ENCODE results near the gene SGPL1.
A peak's percentile ranks its signal among the peaks of the same experiment; 100 is the strongest.
"Not testable (repeated sequence)": the region's sequence is repeated elsewhere in the genome, so short reads cannot be mapped to it uniquely, and the experiment has no call there.

The SGPL1 gene, protein sequence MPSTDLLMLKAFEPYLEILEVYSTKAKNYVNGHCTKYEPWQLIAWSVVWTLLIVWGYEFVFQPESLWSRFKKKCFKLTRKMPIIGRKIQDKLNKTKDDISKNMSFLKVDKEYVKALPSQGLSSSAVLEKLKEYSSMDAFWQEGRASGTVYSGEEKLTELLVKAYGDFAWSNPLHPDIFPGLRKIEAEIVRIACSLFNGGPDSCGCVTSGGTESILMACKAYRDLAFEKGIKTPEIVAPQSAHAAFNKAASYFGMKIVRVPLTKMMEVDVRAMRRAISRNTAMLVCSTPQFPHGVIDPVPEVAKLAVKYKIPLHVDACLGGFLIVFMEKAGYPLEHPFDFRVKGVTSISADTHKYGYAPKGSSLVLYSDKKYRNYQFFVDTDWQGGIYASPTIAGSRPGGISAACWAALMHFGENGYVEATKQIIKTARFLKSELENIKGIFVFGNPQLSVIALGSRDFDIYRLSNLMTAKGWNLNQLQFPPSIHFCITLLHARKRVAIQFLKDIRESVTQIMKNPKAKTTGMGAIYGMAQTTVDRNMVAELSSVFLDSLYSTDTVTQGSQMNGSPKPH

DNA sequence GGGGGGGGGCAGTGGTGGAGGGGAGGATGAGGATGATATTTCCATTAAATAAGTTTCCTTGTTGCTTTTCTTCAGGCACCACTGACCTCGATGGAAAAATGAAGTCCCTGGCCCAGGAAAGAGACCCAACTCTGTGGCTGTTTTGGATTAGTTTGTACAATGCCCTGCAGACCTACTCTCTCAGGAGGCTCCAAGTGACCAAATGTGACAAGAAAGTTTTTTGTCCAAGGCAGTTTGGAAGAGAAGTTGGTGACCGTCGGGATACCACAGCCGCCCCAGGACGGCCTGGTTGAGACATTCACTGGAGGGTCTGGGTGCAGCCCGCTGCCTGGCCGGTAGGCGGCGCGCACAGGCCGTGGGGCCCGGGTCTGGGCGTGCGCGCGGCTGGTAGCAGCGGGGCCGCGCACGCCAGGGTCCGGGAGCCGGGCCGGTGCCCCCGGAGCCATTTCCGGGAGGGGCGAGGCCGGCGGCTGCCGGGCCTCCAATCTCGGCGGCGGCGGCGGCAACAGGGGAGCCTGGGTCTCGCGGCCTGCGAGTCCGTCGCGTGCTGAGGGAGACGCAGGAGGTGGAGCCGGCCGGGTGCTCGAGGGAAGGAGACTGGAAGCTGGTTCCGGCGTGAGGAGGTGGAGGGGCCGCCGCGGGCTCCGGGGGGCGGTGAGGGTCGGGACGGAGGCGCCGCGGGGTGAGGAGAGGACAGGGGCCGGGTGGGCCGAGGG is at the start of gene SGPL1:
TSS of gene SGPL1 (plus strand) at position 445 of the 716 bp plus-strand sequence. CDS start 906 bp downstream, outside the sequence.
- peak; percentile 3 for DNase-seq

DNA sequence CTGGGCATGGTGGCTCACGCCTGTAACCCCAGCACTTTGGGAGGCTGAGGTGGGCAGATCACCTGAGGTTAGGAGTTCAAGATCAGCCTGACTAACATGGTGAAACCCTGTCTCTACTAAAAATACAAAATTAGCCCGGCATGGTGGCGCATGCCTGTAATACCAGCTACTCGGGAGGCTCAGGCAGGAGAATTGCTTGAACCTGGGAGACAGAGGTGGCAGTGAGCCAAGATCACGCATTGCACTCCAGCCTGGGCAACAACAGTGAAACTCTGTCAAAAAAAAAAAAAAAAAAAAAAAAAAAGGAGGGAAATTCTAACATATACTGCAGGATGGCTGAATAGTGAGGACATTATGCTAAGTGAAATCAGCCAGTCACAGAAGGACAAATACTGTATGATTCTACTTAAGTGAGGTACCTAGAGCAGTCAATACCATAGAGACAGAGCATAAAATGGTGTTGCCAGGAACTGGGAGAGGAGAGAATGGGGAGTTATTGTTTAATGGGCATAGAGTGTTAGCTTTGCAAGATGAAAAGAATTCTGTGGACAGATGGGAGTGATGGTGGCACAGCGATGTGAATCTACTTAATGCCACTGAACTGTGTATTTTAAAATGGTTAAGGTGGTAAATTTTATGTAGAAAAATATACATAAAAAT is 47.6 kb upstream of the SGPL1 start:
- DNase-seq: not testable (repeated sequence)

DNA sequence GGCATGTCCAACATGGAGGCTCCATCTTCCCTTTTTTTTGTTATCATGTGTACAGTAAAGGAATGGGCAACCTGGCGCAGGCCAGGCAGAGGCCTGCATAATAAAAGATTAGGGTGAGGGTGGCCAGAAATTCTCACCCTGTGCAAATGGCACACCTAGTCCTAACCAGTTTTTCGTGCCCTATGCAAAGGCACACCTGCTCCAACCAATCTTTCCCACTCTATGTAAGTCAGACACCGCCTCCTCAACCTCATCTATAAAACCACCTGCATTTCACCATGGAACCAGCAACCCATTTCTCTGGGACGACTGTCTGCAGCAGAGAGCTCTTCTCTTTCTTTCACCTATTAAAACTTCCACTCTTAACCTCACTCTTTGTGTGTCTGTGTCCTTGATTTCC is 46.6 kb upstream of the SGPL1 start:
- no peak for DNase-seq

DNA sequence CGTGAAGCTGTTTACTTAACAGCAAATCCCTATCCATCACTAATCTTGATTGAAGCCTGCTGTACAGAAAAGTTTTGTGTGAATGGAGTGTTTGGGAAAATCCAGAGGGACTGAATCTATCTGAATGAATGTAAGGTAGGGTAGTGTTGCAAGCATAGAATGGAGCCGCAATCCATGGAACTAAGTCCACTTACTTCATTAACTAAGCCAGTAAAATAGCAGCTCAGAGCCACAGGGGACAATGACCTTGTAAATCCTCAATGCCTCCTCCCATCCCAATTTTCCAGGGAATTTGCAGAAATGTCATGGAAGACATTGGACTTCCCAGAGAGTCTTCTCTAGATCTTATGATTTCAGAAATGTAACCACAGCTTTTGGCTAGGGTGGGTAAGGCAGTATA is 45.7 kb upstream of the SGPL1 start:
- DNase-seq: no peak

DNA sequence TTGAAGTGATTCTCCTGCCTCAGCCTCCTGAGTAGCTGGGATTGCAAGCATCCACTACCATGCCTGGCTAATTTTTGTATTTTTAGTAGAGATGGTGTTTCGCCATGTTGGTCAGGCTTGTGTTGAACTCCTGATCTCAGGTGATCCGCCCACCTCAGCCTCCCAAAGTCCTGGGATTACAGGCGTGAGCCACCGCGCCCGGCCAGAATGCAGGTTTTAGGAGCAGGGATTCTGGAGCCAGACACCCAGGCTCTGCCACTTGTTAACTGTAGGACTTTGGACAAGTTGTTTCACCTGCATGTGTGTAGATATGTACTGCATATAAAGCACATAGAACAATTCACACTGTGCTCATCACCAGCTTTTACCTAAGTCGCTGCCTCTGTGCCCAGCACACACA is 45.2 kb upstream of the SGPL1 start:
- DNase-seq: not testable (repeated sequence)

DNA sequence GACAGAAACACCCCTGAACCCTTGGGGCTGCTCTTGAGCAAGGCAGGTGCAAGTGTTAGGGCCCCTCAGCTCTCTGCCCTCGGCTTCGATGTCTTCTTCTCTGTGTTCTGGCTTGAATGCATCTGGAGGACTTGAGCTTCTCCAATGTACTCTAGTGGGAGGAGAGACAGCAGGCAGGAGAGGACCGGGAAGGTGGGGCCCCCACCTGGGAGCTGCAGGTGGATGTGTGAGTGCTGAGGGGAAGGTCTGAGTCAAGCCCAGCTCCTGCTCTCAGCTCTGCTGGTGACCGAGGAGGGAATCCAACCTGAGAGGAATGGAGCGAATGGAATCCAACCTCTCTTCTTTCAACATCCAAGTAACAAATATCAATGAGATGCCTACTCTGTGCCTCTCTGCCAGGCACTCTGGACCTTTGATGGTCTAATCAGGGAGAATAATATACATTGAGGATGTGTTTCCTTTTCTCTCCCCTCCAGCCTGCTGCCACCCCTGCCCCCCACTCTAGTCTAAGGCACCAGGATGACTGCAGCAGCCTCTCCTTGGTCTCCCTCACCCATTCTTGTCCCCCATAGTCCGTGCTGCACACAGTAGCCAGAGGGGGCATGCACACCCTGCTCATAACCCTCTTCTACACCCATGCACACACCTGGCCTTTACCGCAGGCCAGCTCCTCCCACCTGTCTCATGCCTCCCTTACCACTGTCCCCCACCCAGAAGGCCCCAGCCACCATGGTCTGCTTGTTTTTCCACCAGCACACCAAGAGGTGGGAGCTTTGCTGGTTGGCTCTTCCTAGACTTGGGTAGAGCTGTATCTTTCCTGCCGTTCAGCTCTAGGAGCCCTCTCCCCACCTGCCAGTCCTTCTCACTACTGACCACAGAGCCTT is 44.2 kb upstream of the SGPL1 start:
- DNase-seq: no peak

DNA sequence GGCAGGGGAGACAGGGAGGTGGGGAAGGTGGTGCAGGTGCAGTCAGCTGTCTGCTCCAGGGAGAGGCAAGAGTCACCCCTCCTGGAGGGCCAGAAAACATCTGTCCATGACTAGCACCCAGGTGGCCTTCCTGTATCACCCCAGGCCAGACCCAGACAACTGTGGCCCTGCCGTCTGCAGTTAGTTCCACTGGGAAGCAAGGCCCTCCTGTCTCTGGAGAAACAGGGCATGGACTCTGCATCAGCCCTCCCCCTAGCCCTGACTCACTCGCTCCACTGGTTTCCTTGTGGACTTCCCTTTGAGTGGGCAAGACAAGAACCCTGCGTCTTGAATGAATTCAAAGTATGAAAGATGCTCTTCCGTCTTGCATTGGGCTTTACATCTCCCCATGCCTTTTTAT is 43.1 kb upstream of the SGPL1 start:
- no peak for DNase-seq

DNA sequence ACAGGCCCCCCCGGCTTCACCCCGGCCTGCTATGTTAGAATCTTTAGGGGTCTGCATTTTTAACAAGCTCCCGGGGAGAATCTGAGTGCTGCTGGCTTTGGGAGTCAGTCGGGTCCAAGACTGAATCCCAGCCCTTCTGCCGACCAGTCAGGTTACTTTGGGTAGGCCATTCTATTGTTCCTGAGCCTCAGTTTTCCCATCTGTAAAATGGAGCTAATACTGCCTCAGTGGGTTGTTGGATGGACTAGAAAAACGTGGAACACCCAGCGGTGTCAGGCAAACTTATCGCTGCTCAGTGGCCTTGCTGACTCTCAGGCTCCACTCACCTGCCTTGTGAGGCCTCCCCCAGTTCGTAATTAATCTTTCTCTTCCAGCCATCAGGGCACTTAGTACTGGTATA is 42.3 kb upstream of the SGPL1 start:
- no peak for DNase-seq

DNA sequence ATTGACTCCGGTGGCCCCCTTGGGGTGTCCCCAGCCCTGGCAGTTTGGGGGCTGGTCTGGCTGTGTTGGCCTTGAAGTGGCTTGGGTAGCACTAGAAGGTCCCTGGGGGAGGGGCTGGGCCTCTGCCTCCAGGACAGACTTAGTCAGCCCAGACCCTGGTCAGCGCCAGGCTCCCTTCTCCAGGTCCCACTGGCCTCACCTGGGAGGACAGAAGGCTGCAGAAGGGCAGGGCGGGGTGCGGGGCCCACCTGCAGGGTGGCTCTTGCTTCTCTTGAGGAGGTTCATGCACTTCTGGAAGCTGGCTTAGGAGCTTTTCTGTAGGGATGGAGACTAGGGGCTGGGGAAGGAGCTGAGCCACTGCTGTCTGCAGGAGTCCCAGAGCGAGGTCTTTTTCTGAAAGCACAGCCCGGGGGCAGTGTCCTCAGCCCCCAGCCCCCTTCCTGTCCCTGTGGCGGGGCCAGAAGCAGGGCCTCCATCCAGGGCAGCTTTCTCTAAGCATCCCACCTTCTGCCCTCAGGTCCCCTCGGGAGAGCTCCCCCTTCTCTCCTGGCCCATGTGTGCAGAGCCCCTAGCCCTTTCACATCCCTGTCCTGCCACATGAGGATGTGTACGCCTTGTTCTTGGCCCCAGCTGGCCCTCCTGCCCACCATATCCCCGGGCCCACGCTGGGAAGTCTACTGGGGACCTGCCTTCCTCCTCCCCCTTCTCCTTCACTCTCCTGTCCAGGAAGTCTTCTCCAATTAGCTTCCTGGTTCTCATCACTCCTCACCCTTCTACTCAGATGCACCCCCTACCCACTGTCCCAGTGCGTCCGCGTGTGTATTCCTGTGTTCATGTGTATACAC is 41.6 kb upstream of the SGPL1 start:
- no peak for DNase-seq

DNA sequence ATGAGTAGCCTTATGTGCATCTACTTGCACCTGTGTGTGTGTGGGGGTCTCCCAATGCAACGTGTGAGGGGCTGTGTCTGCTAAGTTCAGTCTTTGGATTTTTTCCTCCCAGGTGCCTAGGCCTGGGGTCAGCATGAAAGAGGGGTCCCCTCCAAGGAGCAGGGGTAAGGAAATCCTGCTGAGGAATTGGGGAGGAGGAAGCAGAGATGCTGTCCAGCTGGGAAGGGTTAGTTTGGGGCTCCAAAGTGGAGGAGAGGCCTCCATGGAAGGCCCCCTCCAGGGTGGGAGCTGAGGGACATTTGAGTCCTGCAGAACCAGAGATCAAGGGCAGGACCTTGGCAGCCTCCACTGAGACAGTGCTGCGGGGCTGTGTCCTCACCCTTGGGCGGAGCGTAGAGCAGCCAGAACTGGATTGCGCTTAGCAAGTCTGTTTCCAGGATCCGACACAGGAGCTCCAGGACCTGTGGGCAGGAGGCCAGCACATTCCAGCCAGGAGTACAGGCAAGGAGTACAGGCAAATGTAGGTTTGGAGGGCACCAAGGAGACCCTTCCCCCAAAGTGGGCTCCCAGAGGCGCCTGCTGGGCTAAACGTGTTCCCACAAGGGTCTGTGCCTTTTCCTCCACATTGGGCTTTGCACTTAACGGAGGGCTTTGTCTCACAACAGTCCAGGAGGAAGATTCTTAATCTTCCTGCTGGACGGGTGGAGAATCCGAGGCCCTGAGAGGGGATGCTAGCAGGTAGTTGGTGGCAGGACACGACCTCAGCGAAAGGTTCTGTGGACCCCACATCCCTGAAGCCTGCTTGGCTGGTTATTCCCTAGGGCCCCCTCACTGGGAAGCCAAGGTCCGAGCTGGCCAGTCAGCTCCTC is 40.7 kb upstream of the SGPL1 start:
- DNase-seq: no peak

DNA sequence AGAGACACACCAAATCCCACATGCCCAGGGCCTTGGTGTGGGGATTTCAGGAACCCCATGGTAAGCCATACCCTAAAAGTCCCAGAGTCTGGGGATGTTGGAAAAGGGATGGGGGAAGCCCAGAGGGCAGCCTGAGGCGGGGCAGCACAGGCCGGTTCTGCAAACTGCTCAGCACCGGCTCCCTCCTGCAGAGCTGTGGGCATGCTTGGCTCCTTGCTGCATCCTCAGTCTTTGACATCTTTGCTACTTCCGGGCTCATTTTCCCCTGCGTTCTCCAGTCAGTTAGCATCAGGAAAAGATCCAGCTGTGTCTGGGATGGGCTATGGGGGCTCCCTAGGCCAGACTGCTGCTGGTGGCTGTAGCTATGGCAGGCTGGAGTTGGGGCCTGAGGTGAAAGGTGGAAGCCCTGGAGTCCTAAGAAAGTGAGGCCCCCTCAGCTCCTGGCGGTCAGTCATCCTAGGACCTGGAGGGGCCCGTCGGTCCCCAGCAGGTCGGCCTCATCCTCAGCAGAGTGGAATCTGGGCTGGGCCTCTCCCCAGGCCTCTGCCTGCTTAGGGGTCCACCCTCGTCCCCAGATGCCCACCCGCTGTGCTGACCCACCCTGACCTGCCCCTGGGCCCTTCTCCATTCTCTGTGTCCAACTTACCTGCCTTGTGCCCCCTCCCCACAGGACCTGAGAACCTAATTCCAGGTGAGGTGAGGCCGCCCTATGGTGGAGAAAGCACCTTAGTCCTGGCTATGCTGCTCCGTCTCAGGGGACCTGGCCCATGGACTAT is 39.9 kb upstream of the SGPL1 start:
- DNase-seq: no peak

DNA sequence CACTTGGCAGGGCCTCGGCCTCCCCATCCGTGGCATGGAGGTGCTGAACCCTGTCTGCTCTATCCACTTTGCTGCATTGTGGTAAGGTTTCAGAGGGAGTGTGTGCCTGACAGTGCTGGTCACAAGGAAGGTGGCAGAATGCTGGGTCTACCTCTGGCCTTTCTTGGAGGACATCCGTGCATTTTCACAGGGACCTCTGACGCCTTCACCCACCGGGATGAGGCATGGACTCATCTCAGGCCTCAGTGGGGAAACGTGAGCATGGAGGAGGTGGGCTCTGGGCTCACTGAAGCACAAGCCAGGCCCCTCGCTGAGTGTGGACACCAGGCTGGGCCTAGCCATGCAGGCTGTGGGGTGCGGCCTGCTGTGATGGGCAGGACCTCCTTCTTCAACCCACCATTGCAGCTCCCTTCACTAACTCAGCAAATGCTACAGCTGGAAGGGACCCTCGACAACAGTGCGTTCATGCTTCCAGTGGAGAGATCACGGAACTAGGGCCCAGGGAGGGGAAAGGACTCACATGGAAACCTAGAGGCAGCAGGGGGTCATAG is 39.2 kb upstream of the SGPL1 start:
- no peak for DNase-seq

DNA sequence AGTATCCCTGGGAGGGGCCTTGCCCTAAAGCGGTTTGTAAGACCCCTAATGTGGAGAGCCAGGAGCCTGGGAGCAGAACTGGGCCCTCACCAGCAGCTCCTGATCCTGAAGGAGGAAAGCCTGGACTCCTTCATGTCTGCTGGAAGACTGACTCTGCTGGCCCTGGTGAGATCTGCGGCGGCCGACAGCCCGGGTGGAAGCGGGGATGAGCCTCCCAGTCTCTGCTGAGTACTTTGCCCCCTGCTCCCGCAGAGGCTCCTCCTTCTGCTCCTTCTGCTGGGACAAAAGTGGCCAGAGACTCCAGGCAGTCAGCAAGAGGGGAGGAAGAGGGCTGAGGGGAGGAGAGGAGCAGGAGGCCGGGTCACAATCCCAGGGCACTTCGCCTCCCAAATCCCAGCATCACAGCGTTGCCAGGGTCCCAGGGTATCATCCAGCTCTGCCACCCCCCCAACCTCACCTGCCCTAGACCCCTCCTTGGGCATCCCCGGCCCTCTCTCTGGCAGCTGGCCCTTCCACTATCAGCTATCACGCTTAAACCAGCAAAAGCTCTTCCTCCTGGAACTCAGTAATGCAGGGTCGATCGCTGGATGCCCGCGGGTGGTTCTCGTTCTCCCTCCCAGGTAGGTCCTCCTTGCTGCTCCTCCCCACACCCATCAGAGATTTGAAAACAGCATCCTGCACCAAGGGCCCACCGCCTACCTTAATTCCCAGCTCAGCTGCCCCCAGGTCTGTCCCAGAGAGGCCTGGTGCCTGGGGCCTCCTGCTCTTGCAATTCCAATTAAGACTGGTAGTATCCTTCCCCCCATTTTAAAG is 38.5 kb upstream of the SGPL1 start:
- DNase-seq: no peak

DNA sequence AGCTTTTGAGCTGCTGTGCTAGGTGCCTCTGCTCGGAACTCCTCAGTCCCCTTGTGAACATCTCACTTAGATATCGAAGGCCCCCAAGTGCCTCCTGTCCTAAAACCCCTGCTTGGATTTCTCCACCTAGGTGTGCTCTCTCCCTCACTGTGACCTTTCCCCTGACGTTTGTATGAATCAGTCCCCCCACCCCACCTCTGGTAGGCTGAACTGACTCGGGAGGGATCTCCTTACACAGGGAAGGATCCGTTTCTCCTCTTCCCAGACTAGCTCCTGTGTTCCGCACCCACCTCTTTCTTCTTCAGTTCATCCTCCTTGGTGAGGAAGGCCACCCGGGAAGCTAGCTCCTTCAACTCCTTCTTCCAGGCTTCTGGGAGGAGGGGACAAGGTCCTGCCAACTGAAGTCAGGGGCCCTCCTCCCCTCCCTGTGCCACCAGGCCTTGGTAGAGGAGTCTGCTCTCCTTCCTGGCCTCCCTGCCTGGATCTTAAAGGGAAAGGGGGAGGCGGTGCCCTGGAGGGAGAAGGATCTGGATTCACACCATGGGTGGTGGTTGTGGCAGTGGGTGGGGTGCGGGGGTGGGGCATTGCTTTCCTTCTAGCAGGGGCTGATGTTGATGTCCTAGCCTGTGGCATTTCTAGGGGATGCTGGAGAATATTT is 37.4 kb upstream of the SGPL1 start:
- DNase-seq: no peak

DNA sequence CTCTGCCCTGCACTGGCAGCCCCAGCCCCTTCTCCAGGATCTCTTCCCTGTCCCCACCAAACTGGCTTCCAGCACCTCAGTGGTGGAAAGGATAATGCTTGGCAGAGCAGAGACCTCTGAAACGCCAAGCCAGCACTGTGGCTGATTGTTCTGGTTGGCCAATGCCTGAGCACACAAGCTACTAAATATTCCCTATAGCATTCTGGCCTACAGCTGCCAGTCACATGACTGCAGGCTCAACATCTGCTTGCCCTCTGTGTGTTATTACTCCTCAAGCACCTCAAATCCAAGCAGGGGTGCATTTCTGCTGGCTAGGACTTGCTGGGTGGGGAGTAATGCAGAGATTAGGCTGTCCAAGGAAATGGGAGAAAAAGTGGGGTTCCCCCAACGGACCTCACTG is 36.7 kb upstream of the SGPL1 start:
- DNase-seq: no peak

DNA sequence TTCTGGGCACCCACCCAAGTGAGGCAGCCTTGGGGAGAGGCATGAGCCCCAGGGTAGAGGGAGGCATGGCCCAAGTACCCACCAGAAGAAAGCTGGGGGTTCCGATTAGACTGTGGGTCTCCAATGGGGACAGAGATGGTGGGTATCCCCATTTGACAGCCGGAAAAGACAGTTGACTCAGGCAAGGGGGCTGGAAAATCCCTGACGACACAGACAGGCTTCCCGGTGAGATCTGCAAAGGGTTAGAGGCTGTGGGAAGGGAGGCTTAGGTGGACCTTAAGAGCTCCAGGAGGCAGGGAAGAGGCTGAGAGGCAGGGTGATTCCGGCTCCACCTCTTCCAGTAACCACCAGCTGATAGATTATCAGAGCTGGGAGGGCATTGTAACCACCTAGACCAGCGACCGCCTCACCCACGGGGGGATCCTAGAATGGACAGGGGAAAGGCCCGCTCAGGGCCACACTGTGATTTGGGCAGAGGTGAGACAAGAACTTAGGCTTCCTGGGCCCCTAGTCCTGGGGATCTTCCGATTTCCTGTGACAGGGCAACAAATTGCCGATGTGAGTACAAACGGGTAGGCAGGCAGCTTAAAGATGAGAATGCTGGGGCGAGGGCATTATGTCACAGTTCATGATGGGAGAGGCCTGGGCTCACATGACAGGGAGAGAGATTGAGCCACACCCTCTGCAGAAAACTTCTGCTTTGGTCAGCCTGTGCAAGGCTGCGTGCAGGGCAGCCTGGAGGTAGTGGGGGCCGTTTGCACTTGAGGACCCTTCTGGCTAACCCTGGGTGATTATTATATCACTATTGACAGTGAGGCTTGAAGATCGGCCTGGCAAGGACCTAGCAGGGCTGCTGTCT is 36.0 kb upstream of the SGPL1 start:
- no peak for DNase-seq

DNA sequence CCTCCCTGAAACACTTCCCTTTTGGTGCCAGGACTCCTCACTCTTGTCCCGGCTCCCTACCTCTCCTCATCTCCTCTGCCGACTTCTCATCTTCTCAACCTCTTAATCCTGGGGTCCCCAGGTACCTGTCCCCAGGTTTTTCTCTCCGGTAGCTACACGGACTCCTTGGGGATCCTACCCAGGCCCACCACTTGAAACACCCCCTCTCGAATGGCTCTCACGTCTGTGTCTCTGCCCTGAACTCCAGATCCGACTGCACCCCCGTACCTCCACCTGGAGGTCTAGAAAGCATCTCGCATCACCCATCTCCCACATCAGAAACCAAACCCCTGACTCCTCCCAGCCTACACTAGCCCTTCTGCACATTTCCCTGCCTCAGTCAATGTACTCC is 35.4 kb upstream of the SGPL1 start:
- no peak for DNase-seq

Data from SHP77 treated with DMSO at 0.1 percent for 48 hours (cell line).